ACC112 (cell line): ENCODE data around the gene TP53RK.

Experiments used
- H2AFZ ChIP-seq: fragments of 200-600 bp; sonication (generic); one replicate; pipeline ENCODE4 v1.6.0; 2017; ENCODE audit warnings: antibody characterized with exemption, low read length; ENCODE audit not compliant: unreplicated experiment
- H3K27ac ChIP-seq: fragments of 200-600 bp; sonication (generic); 2 replicates; pipeline ENCODE4 v1.5.1; 2014; ENCODE audit warnings: low read depth, mild to moderate bottlenecking, antibody characterized with exemption, low read length, moderate library complexity
- H3K27me3 ChIP-seq: fragments of 200-600 bp; sonication (generic); 2 replicates; pipeline ENCODE4 v1.6.1; 2014; ENCODE audit warnings: mild to moderate bottlenecking, antibody characterized with exemption, low read length, moderate library complexity, mixed read lengths; ENCODE audit not compliant: insufficient read depth
- H3K36me3 ChIP-seq: fragments of 200-600 bp; sonication (generic); 2 replicates; pipeline ENCODE4 v1.6.1; 2016; ENCODE audit warnings: mild to moderate bottlenecking, antibody characterized with exemption, low read length, moderate library complexity, mixed read lengths; ENCODE audit not compliant: insufficient read depth
- H3K4me1 ChIP-seq: fragments of 200-600 bp; sonication (generic); one replicate; pipeline ENCODE4 v1.6.1; 2016; ENCODE audit warnings: low read length, mixed read lengths; ENCODE audit not compliant: insufficient read depth, unreplicated experiment, control insufficient read depth
- H3K4me3 ChIP-seq: fragments of 200-600 bp; sonication (generic); 2 replicates; pipeline ENCODE4 v1.5.1; 2014; ENCODE audit warnings: mild to moderate bottlenecking, low read depth, low read length
- H3K79me2 ChIP-seq: fragments of 200-600 bp; sonication (generic); one replicate; pipeline ENCODE4 v1.6.0; 2016; ENCODE audit warnings: low read length; ENCODE audit not compliant: control insufficient read depth, unreplicated experiment, insufficient read depth

Gene TP53RK

DNA sequence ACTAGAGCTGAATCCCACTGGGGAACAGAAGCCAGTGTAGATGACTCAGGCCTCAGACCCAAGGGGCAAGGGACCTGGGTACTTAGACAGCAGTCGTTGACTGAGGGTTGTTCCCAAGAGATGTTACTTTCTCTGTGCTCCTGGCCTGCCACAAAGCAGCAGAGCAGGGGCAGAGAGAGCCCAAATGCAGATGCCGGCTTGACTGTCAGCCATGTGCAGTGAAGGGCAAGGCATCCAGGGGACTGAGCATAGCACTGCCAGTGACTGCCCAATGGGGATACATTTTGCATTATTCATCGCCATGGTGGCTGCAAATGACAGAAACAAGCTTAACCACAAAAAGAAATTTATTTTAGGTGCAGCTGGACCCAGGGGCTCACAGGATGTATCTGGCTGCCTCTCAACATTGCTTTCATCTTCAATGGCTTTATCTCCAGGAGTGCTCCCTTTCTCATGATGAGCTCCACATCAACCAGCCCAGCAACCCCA, 7.6 kb upstream of the TP53RK start:
- no peaks in the 10 kb centered on the region for H3K4me1 ChIP-seq
- no peaks in the 10 kb centered on the region for H3K79me2 ChIP-seq
- no peak overlapping the region for H3K4me3 ChIP-seq
- H3K36me3 ChIP-seq = no peaks in the 10 kb centered on the region
- no peak overlapping the region for H2AFZ ChIP-seq
- no peak overlapping the region for H3K27ac ChIP-seq
- H3K27me3 ChIP-seq = no peaks in the 10 kb centered on the region

GRCh38 chr20:46695892-46696291, 6.6 kb upstream of the TP53RK start:
- no peaks in the 10 kb centered on the region for H3K79me2 ChIP-seq
- H3K36me3 ChIP-seq = no peaks in the 10 kb centered on the region
- H3K4me3 ChIP-seq = no peak overlapping the region
- H3K27me3 ChIP-seq = no peaks in the 10 kb centered on the region
- no peak overlapping the region for H3K27ac ChIP-seq
- H3K4me1 ChIP-seq = no peaks in the 10 kb centered on the region
- no peak overlapping the region for H2AFZ ChIP-seq

- Histone ChIP-seq H3K27ac (no peak overlapping the region), H3K36me3 (no peaks in the 10 kb centered on the region), H3K79me2 (no peaks in the 10 kb centered on the region), H3K4me1 (no peaks in the 10 kb centered on the region), H3K4me3 (no peak overlapping the region), H3K27me3 (no peaks in the 10 kb centered on the region), H2AFZ (no peak overlapping the region)
These were observed 5.2 kb upstream of the TP53RK start for GRCh38 chr20:46694484-46694883.

- Histone ChIP-seq H3K36me3 (peaks cover 5% of the 10 kb centered on the region; the same call in 1 of the 2 replicates), H2AFZ (no peak overlapping the region), H3K79me2 (peaks cover 27% of the 10 kb centered on the region), H3K4me1 (peaks cover 14% of the 10 kb centered on the region), H3K27ac (no peak overlapping the region), H3K4me3 (no peak overlapping the region), H3K27me3 (no peaks in the 10 kb centered on the region)
These were observed 2.0 kb upstream of the TP53RK start for GRCh38 chr20:46691196-46691595.

DNA sequence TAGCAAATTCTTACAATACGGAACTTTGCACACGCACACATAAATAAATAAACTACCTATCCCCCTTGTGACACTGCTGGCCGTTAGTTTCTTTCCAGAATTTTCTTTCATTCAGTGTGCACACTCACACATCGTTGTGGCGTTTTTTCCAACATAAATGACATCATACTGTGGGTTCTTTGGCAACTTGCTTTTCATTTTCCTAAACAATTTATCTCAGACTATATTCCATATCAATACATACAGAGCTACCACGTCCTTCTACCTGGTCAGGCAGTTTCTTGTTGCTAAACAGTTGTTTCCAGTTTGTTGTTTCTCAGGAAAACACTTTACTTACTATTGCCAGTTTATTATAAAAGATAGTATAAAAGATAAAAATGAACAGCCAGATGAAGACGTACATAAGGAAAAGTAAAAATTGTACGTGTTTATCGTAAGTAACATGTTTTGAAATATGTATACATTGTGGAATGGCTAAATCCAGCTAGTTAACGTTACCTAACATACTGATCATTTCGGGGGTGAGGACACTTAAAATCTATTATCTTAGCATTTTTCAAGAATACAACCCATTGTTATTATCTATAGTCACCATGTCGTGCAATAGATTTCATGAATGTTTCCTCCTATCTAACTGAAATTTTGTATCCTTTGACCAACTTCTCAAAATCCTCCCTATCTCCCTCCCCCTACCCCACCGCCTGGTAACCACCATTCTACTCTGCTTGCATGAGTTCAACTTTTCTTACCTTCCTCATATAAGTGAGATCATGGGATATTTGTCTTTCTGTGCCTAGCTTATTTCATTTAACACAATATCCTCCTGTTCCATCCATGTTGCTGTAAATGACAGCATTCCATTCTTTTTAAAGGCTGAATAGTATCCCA, 1.2 kb upstream of the TP53RK start:
- H3K4me3 ChIP-seq = peak overlapping the region; percentile 93
- peak overlapping the region; percentile 100 for H2AFZ ChIP-seq
- H3K4me1 ChIP-seq = peaks cover 14% of the 10 kb centered on the region
- H3K27ac ChIP-seq = no peak overlapping the region; the same call in 1 of the 2 replicates
- no peaks in the 10 kb centered on the region for H3K27me3 ChIP-seq
- peaks cover 32% of the 10 kb centered on the region for H3K79me2 ChIP-seq
- H3K36me3 ChIP-seq = peaks cover 10% of the 10 kb centered on the region; the same call in 1 of the 2 replicates

GRCh38 chr20:46689754-46690085, 476 bp upstream of the TP53RK start:
- H3K79me2 ChIP-seq = peaks cover 38% of the 10 kb centered on the region
- H3K4me1 ChIP-seq = peaks cover 14% of the 10 kb centered on the region
- peak overlapping the region; percentile 70 for H3K27ac ChIP-seq
- peak overlapping the region; percentile 93 for H3K4me3 ChIP-seq
- H2AFZ ChIP-seq = peak overlapping the region; percentile 100
- H3K27me3 ChIP-seq = no peaks in the 10 kb centered on the region
- peaks cover 16% of the 10 kb centered on the region for H3K36me3 ChIP-seq

DNA sequence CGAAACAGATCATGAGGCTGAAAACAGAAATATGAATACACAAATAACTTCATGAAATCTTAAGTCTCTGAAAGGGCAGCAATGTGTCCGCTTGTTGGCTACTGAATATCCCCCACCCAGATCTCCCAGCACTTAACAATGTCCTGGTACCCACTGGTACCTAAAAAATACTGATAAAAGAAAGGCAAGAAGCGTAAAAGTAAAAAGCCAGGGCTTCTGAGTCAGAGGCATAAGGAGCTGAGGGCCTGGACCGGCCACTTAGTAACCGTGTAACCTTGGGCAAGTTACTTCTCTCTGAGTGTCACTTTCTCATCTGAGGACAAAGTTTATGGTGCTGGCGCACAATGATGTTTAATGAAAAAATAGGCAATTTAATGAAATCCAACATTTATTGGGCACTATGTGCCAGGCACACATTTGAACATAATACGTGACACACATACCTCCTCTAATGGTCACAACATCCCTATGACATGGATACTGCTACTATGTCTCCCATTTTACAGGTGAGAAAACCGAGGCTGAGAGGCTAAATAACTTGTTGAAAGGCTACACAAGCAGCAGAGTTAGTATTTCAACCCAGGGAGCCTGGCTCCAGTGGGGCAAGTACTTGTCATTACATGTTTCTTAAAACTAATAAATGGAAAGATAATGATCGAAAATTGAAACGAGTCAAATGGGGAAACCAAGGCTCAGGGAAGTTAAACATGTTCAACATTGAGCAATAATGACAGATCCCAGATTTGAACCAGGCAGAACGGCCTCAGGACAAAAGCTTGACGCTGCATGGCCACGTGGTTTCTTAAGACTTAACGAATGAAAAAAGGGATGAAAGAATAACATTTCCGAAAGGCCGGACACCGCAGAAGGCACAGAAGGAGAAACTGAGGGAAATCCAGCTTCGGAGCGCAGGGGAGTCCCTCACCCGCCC, 828 bp downstream of the TP53RK start:
- Histone ChIP-seq H2AFZ (peak overlapping the region; percentile 52), H3K27ac (peak overlapping the region; percentile 79), H3K4me3 (peak overlapping the region; percentile 93), H3K36me3 (peaks cover 17% of the 10 kb centered on the region), H3K27me3 (no peaks in the 10 kb centered on the region), H3K79me2 (peaks cover 40% of the 10 kb centered on the region), H3K4me1 (peaks cover 14% of the 10 kb centered on the region)

DNA sequence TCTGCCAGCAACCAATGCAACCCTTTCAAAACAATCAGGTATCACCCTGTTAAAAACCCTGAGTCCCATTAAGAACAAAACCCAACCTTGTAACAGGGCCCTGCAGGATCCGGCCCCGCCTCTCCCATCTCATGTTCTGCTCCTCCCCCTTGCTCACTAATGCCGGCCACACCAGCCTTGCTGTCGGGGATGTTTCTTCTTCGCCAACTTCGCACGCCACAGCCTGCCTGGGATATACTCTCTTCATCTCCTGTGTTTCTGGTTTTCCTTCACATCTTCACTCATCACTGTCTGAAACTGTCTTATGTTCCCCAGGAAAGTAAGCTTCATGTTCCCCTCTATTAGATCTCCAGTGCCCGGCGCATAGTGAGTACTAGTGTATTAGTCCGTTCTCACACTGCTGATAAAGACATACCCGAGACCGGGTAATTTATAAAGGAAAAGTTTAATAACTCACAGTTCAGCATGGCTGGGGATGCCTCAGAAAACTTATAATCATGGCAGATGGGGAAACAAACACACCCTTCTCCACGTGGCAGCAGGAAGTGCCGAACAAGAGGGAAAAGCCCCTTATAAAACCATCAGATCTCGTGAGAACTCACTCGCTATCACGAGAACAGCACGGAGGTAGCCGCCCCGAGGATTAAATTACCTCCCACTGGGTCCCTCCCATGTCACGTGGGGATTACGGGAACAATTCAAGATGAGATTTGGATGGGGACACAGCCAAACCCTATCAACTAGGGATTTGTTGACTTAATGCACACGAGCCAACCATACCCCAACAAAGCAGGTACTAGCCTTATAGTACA, 5.1 kb downstream of the TP53RK start:
- H3K4me3 ChIP-seq = peak overlapping the region; percentile 76
- peak overlapping the region; percentile 8 for H2AFZ ChIP-seq
- H3K4me1 ChIP-seq = peaks cover 14% of the 10 kb centered on the region
- H3K27me3 ChIP-seq = no peaks in the 10 kb centered on the region
- peak overlapping the region; percentile 80 for H3K27ac ChIP-seq
- H3K36me3 ChIP-seq = peaks cover 17% of the 10 kb centered on the region
- peaks cover 40% of the 10 kb centered on the region for H3K79me2 ChIP-seq

- Histone ChIP-seq H3K4me3 (peak overlapping the region; percentile 76), H3K27ac (no peak overlapping the region)
These were observed 5.6 kb downstream of the TP53RK start for GRCh38 chr20:46683668-46683938.

DNA sequence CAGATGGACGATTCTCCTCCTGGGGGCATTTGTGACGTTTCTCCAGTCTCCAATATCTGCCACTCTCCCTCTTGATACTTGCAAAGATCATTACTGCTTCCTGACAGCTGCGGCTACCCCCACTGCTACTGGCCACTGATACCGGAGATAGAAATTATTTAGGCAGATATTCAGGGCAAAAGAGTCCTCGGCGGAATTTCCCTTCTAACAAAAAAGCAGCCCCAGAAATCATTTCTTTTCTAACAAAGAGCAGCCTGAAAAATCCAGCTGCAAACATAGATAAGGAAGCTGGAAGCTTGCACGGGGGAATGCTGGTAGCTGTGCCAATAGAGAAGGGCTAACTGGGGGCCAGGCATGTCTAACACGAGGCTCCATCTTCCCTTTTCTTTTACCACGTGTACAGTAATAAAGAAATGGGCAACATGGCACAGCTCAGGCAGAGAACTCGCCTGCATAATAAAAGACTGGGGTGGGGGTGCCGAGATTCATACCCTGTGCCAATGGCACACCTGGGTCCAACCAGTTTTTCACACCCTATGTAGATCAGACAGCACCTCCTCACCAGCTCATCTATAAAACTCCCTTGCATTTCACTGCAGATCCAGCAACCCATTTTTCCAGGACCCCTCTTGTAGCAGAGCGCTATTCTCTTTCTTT, 6.1 kb downstream of the TP53RK start:
- peak overlapping the region; percentile 76 for H3K4me3 ChIP-seq
- H3K36me3 ChIP-seq = peaks cover 17% of the 10 kb centered on the region
- H3K4me1 ChIP-seq = peaks cover 14% of the 10 kb centered on the region
- no peaks in the 10 kb centered on the region for H3K27me3 ChIP-seq
- peaks cover 33% of the 10 kb centered on the region for H3K79me2 ChIP-seq
- no peak overlapping the region for H2AFZ ChIP-seq
- no peak overlapping the region for H3K27ac ChIP-seq

More at GRCh38 chr20:46683668-46683938, 5.6 kb downstream of the TP53RK start:
- Histone ChIP-seq H2AFZ (no peak overlapping the region), H3K79me2 (peaks cover 37% of the 10 kb centered on the region), H3K36me3 (peaks cover 17% of the 10 kb centered on the region), H3K27me3 (no peaks in the 10 kb centered on the region), H3K4me1 (peaks cover 14% of the 10 kb centered on the region)
